DMS153 treated with DMSO at 0.1 percent for 48 hours (cell line): Measurements from ENCODE around the gene LARGE1.

Experiments
- DNase-seq: peaks from one replicate; lab custom pipeline; 2025; ENCODE audit not compliant: unreplicated experiment; lab: John Stamatoyannopoulos, UW

The LARGE1 gene

GRCh38 chr22:33678523-33678922, 241.8 kb downstream of the LARGE1 start:
- DNase-seq, result no peak

DNA sequence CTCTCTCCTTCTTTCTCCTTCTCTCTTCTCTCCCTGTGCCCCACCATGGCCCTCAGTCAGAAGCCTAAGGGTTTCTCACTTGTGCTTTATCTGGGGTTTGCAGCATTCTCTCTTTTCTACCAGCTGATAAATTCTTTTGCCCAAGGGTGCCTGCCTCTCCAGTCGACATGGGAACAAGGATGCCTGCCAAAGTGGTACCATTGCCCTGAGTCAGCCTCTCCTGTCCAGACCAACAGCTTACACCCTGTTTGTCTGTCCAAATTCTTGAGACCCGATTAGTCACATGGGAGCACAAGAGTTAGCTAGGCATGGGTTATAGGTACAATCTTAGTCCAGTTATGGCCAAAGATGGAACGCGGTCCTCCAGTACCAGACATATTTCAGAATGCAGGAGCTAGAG, 242.7 kb downstream of the LARGE1 start:
- DNase-seq, result no peak

GRCh38 chr22:33674357-33674756, 245.9 kb downstream of the LARGE1 start:
- no peak for DNase-seq

DNA sequence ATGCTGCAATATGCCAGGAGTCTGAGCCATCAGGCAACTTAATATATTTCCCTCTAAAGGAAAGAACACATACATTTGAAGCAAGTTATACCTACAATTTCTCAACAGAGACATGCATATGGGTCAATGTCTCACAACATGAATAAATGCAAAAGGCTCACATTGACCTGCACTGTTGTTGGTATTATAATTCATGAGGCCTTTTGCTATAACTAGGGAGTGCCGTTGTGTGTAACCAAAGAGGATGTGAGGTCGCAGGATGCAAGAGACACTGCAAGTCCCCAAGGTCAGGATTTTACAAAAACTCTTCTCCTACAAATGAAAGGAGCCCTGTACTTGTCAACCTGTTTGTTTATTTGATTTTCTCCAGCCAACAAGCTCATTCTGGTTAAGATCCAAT, 250.5 kb downstream of the LARGE1 start:
- no peak for DNase-seq

DNA sequence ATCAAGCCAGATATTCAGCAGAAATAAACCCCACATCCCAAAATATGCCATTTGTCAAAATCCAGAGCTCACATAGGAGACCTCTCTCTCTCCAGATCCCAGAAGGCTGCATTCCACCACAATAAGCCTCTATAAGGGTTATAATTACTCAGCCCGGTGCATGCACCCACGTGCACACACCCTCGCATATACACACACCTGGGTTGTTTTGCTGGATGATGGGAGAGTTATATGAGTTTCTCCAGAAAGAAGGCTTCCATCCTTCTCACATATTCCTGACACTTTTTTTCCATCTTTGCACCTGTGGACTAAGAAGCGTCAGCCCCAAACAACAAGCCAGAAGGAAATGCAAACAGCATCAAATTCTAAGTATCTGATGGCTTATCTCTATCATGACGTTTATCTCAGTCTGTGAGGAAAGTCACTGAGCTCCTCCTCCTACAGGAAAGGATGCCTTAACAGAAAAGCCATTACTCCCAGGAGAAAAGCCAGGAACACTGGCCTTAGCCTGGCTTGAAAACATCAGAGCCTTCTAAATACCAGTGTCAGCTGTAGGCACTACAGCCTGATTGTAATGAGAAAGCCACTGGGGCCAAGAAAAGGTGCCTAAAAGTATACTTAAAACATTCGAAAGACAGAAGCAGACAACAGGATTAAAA, 253.2 kb downstream of the LARGE1 start:
- no peak for DNase-seq

- DNase-seq, result no peak
These were observed 253.9 kb downstream of the LARGE1 start for GRCh38 chr22:33666279-33666960.

- DNase-seq, result no peak
These were observed 260.8 kb downstream of the LARGE1 start for GRCh38 chr22:33659448-33659847.

GRCh38 chr22:33658775-33659174, 261.5 kb downstream of the LARGE1 start:
- DNase-seq, result no peak

DNA sequence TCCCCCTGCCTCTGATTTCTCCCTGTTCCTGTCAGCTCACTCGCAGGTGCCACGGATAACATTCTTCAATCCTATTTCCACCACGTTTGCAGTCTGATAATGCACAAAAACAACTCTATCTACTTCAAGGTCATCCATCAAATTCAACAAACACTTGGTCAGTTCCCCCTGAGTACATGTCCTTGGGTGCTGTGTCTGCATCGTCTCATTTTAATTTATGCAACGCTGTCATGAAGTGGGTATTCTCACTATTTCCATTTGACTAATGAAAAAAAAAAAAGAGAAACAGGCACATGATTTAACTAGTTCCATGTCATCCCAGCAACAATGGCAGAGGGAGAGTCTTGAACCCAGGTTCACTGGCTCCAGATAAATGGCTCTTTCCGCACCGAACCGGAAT, 262.6 kb downstream of the LARGE1 start:
- DNase-seq, result no peak

DNA sequence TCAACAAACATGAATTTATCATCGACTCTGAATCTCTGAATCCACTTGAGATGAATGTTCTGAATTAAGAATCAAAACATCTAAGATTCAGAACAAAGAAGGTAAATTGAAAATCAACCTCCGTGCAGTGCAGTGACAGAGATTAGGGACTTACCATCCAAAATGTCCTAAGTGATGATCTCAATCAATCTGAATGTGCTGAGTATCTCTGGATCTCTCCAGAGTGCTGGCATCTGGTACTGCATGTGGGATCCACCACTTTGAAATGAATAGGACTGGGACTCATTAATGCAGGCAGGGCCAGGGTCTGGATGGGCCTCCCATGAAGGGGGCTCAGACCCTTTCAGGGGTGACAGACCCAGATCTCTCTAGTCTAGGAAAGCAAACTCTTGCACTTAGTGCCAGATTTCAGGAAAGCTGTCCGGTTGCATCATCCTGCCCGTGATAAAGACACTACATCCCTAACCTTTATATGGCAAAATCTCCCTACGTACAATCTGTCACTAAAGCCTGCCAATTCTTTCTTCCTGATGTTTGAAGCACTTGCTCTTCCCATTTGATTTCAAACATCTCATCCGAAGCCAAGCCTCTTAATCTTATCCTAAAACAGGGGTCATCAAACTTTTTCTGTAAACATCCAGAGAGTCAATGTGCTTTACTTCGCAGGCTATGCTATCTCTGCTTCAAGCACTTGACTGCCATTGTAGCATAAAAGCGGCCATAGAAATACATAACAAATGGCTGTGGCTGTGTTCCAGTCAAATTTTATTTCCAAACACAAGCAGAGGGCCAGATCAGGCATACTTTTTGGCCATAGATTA, 263.3 kb downstream of the LARGE1 start:
- DNase-seq, result no peak

DNA sequence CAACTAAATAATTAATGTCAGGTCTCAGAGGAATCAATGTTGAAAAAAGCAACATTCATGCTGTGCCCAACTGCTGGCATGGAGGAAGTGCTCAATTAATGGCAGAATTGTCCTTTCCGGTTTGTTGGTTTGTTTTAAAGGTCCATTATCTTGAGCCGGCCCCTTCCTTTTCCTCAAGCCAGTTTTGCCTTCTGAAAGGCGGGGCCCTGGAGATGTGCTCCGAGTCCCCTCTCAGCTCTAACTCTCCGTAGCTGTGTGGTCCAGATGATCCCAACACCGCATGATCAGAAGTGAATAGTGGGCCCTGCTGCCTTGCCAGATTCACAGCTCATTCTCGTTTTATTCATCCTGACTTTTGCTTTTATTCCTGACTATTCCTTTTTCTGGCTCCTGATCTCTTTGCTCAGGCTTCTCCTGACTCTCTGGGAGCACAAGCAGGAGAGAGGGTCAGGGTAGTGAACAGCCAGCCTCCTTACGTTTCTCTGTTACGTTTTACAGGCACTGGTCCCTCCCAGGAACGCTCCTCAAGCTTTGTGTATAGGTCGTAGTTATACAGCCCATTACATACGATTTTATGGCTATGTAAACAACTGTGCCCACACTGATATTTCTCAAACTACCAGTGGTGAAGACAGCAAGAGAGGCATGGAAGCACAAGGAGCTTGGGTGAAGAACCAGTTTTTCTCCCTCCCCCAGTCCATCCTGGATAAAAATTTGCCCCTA, 265.9 kb downstream of the LARGE1 start:
- peak; percentile 19 for DNase-seq

- no peak for DNase-seq
These were observed 266.7 kb downstream of the LARGE1 start for GRCh38 chr22:33653532-33654063.

- DNase-seq, result no peak
These were observed 267.7 kb downstream of the LARGE1 start for GRCh38 chr22:33652615-33653014.

DNA sequence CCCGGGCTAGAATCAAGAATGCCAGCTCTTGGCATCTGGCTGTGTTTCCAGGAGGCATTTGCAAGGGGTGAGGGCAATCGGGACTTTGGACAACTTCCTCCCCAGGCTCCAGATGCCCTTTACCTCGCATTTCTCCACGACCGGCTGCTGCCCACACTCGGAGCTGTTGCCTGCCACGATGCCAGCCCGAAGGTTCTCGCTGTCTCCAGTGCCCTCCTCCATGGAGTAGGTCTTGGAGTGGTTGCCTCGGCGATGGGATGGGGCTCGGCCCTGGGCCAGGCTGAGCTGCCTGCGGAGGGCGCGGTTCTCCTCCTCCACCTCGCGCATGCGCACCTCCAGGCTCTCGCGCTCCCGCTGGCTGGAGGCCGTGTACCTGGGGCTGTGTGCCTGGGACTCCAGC, 270.0 kb downstream of the LARGE1 start:
- DNase-seq, result no peak

- DNase-seq, result no peak
These were observed 271.8 kb downstream of the LARGE1 start for GRCh38 chr22:33648478-33648877.

DNA sequence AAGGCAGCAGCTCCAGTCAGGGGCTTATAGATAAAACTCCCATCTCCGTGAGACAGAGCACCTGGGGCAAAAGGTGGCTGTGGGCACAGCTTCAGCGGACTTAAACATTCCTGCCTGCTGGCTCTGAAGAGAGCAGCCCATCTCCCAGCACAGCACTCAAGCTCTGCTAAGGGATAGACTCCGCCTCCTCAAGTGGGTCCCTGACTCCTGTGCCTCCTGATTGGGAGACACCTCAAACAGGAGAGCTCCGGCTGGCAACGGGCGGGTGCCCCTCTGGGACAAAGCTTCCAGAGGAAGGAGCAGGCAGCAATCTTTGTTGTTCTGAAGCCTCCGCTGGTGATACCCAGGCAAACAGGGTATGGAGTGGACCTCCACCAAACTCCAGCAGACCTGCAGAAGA, 279.4 kb downstream of the LARGE1 start:
- DNase-seq, result no peak

GRCh38 chr22:33639588-33640254, 280.6 kb downstream of the LARGE1 start:
- DNase-seq, result no peak

DNA sequence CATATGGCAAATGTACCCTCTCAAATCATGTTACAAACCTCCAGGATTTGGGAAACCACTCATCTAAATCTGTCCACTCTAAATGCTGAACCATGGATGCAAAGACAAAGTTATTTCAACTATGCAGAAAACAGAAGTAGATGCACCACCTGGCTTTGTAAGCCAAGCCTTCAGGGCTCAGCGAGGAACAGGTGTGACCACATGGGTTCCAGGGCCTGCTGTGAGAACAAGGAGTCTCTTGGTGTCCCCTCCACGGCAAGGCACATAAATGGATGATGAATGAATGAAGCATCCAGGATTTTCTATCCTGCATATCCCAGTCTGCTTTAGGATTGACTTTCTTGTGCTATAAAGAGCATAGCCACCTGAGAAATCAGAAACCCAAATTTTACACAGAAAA, 284.5 kb downstream of the LARGE1 start:
- no peak for DNase-seq

GRCh38 chr22:33631777-33632176, 288.5 kb downstream of the LARGE1 start:
- DNase-seq, result no peak

DNA sequence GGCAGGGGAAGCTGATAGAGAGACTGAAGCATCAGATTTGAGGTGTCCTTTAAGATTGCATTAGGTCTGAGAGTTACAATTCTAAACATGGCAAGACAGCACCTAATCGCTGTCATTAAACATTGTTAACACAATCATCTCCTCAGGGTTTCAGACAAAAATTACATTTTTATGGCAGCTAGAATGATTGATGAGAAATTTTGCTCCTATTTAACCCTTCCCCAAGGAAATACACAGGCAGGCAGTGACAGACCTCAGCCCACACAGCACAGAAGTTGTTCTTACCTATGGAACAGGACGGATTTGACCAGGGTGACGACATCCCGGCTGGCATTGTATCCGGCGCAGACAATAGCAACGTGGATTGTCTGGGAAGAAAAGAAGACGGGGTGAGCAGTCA, 294.3 kb downstream of the LARGE1 start:
- DNase-seq, result no peak

DNA sequence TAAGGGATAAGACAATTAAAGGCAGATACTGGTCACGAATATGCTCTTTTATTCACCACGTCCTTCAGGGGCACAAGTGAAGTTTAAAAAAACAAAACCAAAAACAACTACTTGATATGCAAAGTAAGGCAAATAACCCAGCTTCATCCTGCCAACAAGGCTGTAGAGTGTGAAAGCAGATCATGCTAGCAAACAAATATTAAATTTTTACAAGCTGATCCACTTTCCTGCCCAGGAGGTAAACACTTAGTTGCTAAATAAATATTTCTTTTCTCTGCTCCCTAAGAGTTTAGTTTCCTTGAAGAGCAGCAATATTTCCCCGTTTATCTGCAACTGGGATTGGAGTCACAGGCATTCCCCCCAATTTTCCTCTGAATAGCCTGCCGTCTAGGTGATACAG, 300.2 kb downstream of the LARGE1 start:
- DNase-seq, result no peak
